Left lobe of liver (tissue), 2 donors: ENCODE data around the gene ADGRG3. TPM values are rescaled to one million over a fixed set of nuclear protein-coding genes. Genes with fewer than 3 reads are reported as not detected.

Experiments used
- ATAC-seq: fragments of 200-7000 bp; cut with Tn5 transposase; one replicate; pipeline ENCODE4 v1.9.1; 2020; ENCODE audit warnings: mild to moderate bottlenecking, moderate library complexity
- DNase-seq: peaks from one replicate; pipeline ENCODE4 v3.0.0-alpha.2; 2020; ENCODE audit warnings: low spot score
- total RNA-seq: library from RNA; stranded (reverse); gene quantifications from one replicate; pipeline ENCODE4 v1.2.1, GENCODE V29; 2021
- donor health status: DM: no; HTN: no; CAD: no; lungs with moderate emphysema.
- donor health status: DM: no; HTN: yes; CAD: no.

ADGRG3 gene
- total RNA-seq, 1 donor from 2014 or later, result 0.43 TPM

GRCh38 chr16:57630407-57630797 lies 37.7 kb upstream of the ADGRG3 start:
- DNase-seq (no peak), ATAC-seq (no peak)

DNA sequence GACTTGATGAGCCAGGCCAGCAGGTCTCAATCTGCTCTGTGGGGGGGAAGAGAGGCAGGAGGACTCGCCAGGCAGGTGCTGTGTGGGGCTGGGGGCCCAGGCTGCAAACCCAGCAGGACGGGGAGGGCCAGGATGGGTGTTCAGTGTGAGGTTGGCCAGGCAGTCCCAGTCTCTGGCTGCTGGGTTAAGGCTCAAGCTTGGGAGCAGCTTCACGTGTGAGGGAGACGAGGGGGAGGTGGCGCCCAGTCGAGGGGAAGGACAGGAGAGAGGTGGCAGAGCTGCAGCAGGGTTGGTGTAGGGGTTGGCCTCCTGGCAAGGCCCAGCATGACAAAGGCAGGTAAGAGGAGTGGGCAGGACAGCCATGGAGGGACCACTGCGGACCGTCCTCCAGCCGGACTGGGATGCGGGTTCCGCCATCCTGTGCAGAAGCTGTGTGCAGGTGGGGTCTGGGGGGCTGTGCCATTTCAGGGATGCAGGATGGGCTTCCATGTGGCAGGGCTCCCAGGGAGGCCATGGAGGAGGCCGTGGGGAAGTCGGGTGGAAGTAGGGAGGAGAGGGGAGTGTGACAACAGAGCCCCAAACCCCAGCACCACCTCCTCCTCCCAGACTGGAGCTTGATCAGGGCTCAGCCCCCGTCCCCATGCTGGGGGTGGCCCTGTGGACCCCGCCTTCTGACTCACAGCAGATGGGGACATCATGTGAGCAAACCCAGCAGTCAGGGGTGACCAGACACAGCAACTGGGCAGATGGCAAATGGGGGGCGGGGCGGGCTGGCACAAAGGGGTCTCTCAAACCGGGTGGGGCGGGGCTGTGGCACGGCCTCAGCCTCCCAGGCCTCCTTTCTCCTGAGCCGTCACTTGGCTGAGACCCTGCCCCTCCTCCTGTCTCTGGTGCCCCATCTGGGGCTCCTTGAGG lies 36.9 kb upstream of the ADGRG3 start:
- DNase-seq (no peak), ATAC-seq (no peak)

DNA sequence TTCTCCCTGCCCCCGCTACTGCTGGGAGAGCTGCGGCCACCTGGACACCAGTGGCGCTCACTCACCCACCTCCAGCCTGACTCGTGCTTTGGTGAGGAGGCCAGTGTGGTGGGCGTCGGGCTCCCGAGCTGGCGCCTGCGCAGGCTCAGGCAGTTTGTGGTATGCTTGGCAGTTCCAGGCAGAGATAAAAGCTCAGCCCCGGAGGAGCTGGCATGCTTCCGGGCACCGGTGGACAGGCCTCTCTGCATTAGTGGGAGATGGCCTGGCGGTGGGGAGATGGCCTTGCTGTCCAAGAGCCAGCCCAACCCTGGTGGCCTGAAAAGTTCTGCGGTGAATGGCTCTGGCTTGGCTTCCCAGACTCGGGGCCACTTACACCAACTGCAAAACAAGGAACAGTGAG lies 35.5 kb upstream of the ADGRG3 start:
- ATAC-seq (no peak), DNase-seq (no peak)

DNA sequence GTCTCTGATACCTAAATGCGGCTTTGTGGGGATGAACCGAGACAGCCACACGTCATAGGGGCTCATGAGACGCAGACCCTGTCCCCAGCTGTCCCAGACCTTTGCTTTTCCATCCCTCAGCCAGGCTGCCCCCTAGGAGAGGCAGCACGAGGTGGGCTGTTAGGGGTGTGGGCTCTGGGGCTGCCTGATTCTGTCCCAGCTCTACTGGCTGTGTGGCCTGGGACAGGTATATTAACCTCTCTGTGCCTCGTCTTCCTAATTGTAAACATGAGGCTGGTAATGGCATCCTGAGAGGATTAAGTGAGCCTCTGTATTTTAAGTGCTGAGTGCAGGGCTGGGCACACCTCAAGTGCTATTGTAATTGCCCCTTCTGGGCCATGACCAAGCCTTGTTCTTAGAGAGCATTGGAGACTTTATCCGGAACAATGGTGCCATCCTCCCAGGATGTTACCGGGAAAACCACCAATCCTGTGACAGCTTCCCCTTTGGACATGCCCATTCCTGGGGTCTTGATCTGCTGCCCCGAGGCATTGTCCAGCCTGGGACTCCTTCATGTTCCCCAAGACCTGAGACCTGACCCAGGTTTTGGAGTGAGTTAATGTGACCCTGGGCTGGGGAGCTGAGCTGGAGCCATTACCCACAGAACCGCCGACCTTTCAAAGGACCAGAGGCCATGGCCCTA lies 34.6 kb upstream of the ADGRG3 start:
- no peak for ATAC-seq
- no peak for DNase-seq

GRCh38 chr16:57634171-57634570 lies 33.9 kb upstream of the ADGRG3 start:
- no peak for ATAC-seq
- no peak for DNase-seq

DNA sequence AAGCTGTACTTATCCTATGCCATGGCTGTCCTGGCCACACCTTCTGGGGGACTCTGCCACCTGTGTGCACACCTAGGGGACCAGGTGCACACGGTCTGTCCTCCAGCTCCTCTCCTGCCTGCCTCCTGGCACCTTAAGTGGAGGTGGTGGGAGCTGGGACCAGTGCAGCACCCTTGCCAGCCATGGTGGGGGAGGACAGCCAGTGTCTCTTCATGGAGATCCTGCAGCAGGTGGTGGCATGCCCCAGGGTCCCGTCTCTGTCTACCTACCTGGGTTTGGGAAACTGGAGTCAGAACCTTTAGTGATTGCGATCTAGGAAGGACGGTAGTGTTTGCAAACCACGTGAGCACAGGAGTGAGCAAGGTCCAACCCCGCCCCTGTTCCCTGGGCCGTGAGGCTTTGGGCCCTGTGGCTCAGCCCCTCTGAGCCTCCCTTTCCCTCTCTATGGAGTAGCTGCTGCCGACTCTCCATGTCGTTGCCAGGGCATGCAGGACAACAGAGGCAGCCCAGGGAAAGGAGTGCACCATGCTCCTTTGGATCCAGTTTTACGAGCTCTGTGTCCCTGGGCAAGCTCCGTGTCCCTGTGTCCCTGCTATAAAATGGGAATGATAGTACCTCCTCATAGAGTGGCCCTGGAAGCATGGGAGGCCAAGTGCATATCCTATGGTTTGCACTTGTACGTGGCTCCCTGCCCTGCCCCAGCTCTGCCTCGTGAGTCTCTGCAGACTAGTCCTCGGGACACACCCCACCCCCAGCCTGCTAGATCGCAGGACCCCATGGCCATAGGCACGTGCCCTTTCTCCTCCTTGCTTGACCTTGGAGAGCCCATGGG lies 32.6 kb upstream of the ADGRG3 start:
- DNase-seq, result peak; percentile 83
- ATAC-seq, result peak; percentile 92

DNA sequence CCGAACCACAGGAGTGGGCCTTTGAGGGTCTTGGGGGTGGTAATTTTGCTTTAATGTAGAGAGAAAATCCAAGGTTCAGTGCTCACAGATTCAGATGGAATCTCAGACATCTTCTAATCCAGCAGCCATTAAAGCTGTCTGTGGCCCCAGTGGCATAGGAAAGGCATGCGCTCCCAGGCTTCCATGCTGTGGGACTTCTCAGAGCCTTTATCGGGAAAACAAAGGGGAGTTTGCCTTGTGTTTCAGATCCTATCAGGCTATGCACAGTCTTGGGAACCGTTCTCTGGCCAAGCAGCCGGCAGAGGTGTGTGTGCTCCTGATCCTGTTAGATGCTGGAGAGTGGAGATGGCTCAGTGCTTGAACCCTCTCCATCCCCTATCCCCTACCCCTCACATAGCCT lies 31.9 kb upstream of the ADGRG3 start:
- DNase-seq (no peak), ATAC-seq (no peak)

DNA sequence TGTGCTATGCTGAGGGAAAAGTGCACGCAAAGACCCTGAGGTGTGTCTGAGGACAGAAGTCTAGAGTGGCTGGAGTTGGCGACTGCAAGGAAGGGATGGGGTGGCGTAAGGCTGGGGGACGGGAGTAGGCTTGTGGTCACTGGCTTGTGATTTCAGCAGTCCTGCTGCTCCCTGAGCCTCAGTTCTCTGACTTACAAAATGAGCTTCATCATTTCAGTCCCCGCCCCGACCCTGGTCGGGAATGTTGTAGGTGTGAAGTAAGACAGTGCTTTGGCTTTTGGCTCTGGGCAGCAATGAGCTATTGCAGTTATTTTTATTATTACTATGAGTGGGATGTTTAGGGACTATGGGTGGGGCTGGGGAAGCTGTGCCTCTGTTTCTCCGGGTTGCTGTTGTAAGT lies 31.1 kb upstream of the ADGRG3 start:
- no peak for DNase-seq
- ATAC-seq, result no peak

GRCh38 chr16:57637424-57637823 lies 30.7 kb upstream of the ADGRG3 start:
- DNase-seq (no peak), ATAC-seq (no peak)

GRCh38 chr16:57637965-57638364 lies 30.1 kb upstream of the ADGRG3 start:
- DNase-seq (no peak), ATAC-seq (no peak)

- DNase-seq (no peak), ATAC-seq (no peak)
Measured at GRCh38 chr16:57638381-57638780, 29.7 kb upstream of the ADGRG3 start.

- peak; percentile 68 for ATAC-seq
- peak; percentile 70 for DNase-seq
Measured at GRCh38 chr16:57639172-57639887, 28.8 kb upstream of the ADGRG3 start.

GRCh38 chr16:57640185-57640584 lies 27.9 kb upstream of the ADGRG3 start:
- no peak for ATAC-seq
- no peak for DNase-seq

- DNase-seq, result no peak
- no peak for ATAC-seq
Measured at GRCh38 chr16:57640612-57641011, 27.5 kb upstream of the ADGRG3 start.

DNA sequence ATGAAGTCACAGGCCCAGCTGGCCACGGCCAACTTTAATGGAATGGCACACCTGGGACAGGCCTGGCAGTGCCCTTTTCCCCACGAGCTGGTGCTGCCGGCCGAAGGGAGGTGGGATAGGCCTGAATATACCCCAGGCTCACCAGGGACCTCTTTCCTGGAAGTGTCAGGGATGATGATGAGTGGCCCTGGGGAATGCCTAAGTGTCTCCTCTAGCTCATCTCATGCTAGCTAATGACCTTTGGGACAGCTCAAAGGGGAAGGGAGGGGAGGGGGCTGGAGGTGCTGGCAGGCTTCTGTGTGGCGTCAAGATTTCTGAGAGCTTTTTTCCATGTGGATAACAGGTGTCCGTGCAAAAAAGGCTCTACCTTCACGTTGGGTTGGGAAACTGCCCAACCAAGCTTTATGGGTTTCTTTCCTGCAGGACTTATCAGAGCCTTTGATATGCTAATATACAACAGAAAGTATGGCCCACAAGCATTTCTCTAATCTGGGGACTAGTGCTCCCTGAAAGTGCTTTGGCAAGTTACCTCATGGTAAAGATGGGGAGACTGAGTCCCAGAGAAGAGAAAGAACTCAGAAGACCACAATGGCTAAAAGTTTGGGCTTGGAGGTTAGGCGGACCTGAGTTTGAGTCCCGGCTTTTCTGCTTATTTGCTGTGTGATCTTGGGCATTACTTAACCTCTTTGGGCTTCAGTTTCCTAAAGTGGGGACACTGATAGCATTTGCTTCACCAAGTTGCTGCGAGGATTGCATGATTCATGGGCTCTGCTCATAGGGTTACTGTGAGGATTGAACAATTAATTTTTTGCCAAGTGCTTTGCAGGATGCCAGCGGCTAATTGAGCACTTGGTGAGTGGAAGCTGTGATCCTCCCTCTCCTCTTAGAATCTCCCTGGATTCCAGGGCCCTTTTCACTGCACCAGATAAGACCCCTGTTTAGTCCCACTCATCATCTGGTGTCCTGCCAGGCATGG lies 25.7 kb upstream of the ADGRG3 start:
- ATAC-seq, result no peak
- DNase-seq, result no peak

DNA sequence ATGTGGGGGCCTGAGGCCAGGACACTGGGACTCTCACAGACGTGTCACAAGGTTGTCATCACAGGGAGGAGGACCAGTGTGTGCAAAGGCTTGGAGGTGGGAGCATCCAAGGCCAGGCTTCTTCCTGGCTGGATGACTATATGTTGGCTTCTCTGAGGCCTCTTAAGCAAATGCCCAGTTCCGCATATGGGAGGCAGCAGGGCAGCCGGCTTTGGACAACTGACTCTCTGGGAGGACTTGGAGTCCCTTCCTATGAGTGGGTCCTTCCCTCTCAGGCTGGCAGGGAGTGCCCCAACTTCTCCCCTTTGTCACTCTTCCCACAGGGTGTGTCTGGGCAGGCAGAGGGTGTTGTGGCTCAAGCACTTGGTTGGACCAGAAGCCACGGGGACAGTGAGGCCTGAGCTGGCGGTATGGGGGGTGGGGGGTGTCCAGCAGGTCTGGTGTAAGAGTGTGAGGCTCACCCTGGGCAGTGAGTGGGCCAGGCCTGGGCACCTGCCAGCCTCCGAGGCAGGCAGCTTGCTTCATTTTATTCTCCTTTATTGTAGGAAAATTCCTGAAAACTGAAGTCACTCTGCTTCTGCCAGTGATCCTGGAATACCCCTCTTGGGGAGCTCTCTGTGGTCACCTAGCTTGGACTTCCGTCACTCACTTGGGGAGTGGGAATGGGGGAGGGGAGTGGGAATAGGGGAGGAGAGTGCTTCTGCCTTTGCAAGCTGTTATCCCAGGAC lies 24.8 kb upstream of the ADGRG3 start:
- ATAC-seq, result no peak
- DNase-seq, result no peak

DNA sequence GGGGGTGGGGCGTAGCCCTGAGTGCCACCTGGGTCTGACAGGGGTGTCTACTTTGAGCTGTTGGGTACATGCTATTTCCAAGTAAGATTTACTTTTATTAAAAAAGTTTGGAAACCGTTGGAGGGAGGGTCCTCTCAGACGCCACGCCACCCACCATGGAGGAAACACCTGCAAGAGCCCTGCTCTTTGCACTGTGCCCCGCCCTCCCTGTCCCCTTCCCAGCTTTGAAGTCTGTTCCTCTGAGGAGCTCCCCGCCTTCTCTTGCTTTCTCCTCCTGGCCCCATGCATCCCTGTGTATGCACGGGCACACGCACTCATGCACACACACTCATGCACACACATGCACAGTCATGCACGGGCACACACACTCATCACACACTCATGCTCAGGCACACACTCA lies 24.2 kb upstream of the ADGRG3 start:
- no peak for ATAC-seq
- no peak for DNase-seq

DNA sequence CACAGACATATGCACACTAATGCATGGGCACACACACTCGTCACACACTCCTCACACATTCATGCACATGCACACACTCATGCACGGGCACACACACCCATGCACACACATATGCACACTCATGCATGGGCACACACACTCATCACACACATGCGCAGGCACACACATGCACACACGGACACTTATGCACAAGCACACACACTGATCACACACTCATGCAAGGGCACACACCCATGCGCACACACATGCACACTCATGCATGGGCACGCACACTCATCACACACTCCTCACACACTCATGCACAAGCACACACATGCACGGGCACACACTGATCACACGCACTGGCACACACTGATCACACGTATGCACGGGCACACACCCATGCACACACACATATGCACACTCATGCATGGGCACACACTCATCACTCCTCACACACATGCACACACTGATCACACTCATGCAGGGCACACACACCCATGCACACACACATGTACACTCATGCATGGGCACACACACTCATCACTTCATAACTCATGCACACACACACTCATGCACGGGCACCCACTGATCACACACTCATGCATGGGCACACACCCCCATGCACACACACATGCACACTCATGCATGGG lies 23.6 kb upstream of the ADGRG3 start:
- ATAC-seq (no peak), DNase-seq (no peak)
